T-helper 17 cell (primary cell): ENCODE measurements around the gene PLA2G4D. TPM values are rescaled to one million over a fixed set of nuclear protein-coding genes. Genes with fewer than 3 reads are reported as not detected.
A peak's percentile ranks its signal among the peaks of the same experiment; 100 is the strongest.

ENCODE experiments used
- ATAC-seq: fragments of 150-1000 bp; cut with Tn5 transposase; 2 replicates; pipeline ENCODE4 v1.10.0; 2021; ENCODE audit warnings: mild to moderate bottlenecking, moderate library complexity
- DNase-seq, 3 donors: peaks; one replicate each; pipeline versions ENCODE4 v3.0.0 to v3.0.0-alpha.2; 2020 to 2021
- H3K9me3 ChIP-seq: one replicate; pipeline ENCODE4 v1.7.0; 2013; ENCODE audit warnings: low read length, mild to moderate bottlenecking; ENCODE audit not compliant: control insufficient read depth, poor library complexity, severe bottlenecking
- H3K27ac Mint-ChIP-seq: one replicate; pipeline ENCODE4 v1.8.0; 2022; ENCODE audit warnings: mild to moderate bottlenecking, moderate library complexity, mixed read lengths
- H3K27me3 Mint-ChIP-seq: one replicate; pipeline ENCODE4 v1.8.0; 2022; ENCODE audit warnings: mixed read lengths
- H3K36me3 Mint-ChIP-seq: one replicate; pipeline ENCODE4 v1.8.0; 2022; ENCODE audit warnings: low read depth, mixed read lengths
- H3K4me1 Mint-ChIP-seq: one replicate; pipeline ENCODE4 v1.8.0; 2022; ENCODE audit warnings: mild to moderate bottlenecking, mixed read lengths
- H3K4me3 Mint-ChIP-seq: one replicate; pipeline ENCODE4 v1.8.0; 2022; ENCODE audit warnings: mild to moderate bottlenecking, moderate library complexity, mixed read lengths
- total RNA-seq, 4 donors: library from RNA in 2 of 4; stranded (reverse) in 2 of 4; gene quantifications; one replicate each; pipeline ENCODE4 v1.2.3 and lab custom pipeline; 2022 to 2026

Gene PLA2G4D
- total RNA-seq, 2 donors from 2014 or later = not detected

GRCh38 chr15:42059661-42060476 is 34.5 kb downstream of the PLA2G4D start:
- Mint-ChIP-seq H3K27me3 (peaks cover 59% of the 10 kb centered on the region), H3K27ac (no peak overlapping the region), H3K36me3 (peaks cover 3% of the 10 kb centered on the region), H3K4me3 (no peak overlapping the region), H3K4me1 (peaks cover 15% of the 10 kb centered on the region)
- peak; percentile 55 to 66 (median 57) for DNase-seq
- H3K9me3 ChIP-seq = no peaks in the 10 kb centered on the region
- peak; percentile 49 for ATAC-seq

GRCh38 chr15:42058791-42059190 is 35.6 kb downstream of the PLA2G4D start:
- peaks cover 53% of the 10 kb centered on the region for H3K27me3 Mint-ChIP-seq
- H3K9me3 ChIP-seq = no peaks in the 10 kb centered on the region
- peaks cover 3% of the 10 kb centered on the region for H3K36me3 Mint-ChIP-seq
- DNase-seq = no peak
- H3K27ac Mint-ChIP-seq = no peak overlapping the region
- H3K4me3 Mint-ChIP-seq = no peak overlapping the region
- ATAC-seq = no peak
- H3K4me1 Mint-ChIP-seq = peaks cover 13% of the 10 kb centered on the region

- Mint-ChIP-seq H3K27me3 (peaks cover 52% of the 10 kb centered on the region), H3K4me1 (peaks cover 13% of the 10 kb centered on the region), H3K27ac (peak overlapping the region; percentile 60), H3K36me3 (peaks cover 3% of the 10 kb centered on the region), H3K4me3 (peak overlapping the region; percentile 15)
- H3K9me3 ChIP-seq = no peaks in the 10 kb centered on the region
- ATAC-seq (no peak), DNase-seq (no peak)
These were observed 36.3 kb downstream of the PLA2G4D start for GRCh38 chr15:42057799-42058646.

- Mint-ChIP-seq H3K4me1 (peaks cover 13% of the 10 kb centered on the region), H3K36me3 (peaks cover 3% of the 10 kb centered on the region), H3K4me3 (peak overlapping the region; percentile 65), H3K27me3 (peaks cover 57% of the 10 kb centered on the region), H3K27ac (peak overlapping the region; percentile 66)
- DNase-seq (peak; percentile 13 to 45 (median 40)), ATAC-seq (peak; percentile 83)
- no peaks in the 10 kb centered on the region for H3K9me3 ChIP-seq
These were observed 37.2 kb downstream of the PLA2G4D start for GRCh38 chr15:42056934-42057798.

GRCh38 chr15:42053914-42054313 is 40.4 kb downstream of the PLA2G4D start:
- no peaks in the 10 kb centered on the region for H3K9me3 ChIP-seq
- no peak for DNase-seq
- no peak overlapping the region for H3K27ac Mint-ChIP-seq
- no peak for ATAC-seq
- H3K27me3 Mint-ChIP-seq = peaks cover 75% of the 10 kb centered on the region
- peaks cover 3% of the 10 kb centered on the region for H3K36me3 Mint-ChIP-seq
- no peak overlapping the region for H3K4me3 Mint-ChIP-seq
- H3K4me1 Mint-ChIP-seq = peaks cover 10% of the 10 kb centered on the region

- Mint-ChIP-seq H3K27ac (no peak overlapping the region), H3K27me3 (peaks cover 71% of the 10 kb centered on the region), H3K4me3 (no peak overlapping the region), H3K36me3 (peaks cover 3% of the 10 kb centered on the region), H3K4me1 (peaks cover 10% of the 10 kb centered on the region)
- ATAC-seq (no peak), DNase-seq (no peak)
- H3K9me3 ChIP-seq = no peaks in the 10 kb centered on the region
These were observed 41.4 kb downstream of the PLA2G4D start for GRCh38 chr15:42053010-42053409.

- Mint-ChIP-seq H3K27ac (no peak overlapping the region), H3K4me3 (no peak overlapping the region), H3K4me1 (no peaks in the 10 kb centered on the region), H3K36me3 (peaks cover 2% of the 10 kb centered on the region), H3K27me3 (peaks cover 60% of the 10 kb centered on the region)
- no peak for DNase-seq
- no peak for ATAC-seq
- H3K9me3 ChIP-seq = no peaks in the 10 kb centered on the region
These were observed 43.7 kb downstream of the PLA2G4D start for GRCh38 chr15:42050484-42051255.

GRCh38 chr15:42048821-42049200 is 45.6 kb downstream of the PLA2G4D start:
- ATAC-seq (no peak), DNase-seq (no peak)
- peaks cover 2% of the 10 kb centered on the region for H3K36me3 Mint-ChIP-seq
- no peak overlapping the region for H3K27ac Mint-ChIP-seq
- H3K4me1 Mint-ChIP-seq = peaks cover 7% of the 10 kb centered on the region
- peaks cover 69% of the 10 kb centered on the region for H3K27me3 Mint-ChIP-seq
- no peaks in the 10 kb centered on the region for H3K9me3 ChIP-seq
- no peak overlapping the region for H3K4me3 Mint-ChIP-seq

GRCh38 chr15:42048080-42048820 is 46.1 kb downstream of the PLA2G4D start:
- no peak overlapping the region for H3K27ac Mint-ChIP-seq
- no peak for DNase-seq
- H3K36me3 Mint-ChIP-seq = peaks cover 2% of the 10 kb centered on the region
- ATAC-seq = no peak
- H3K4me1 Mint-ChIP-seq = peaks cover 7% of the 10 kb centered on the region
- peaks cover 66% of the 10 kb centered on the region for H3K27me3 Mint-ChIP-seq
- no peaks in the 10 kb centered on the region for H3K9me3 ChIP-seq
- no peak overlapping the region for H3K4me3 Mint-ChIP-seq

GRCh38 chr15:42046597-42046996 is 47.8 kb downstream of the PLA2G4D start:
- Mint-ChIP-seq H3K4me1 (peaks cover 7% of the 10 kb centered on the region), H3K36me3 (peaks cover 2% of the 10 kb centered on the region), H3K4me3 (no peak overlapping the region), H3K27ac (no peak overlapping the region), H3K27me3 (peaks cover 53% of the 10 kb centered on the region)
- no peak for DNase-seq
- no peaks in the 10 kb centered on the region for H3K9me3 ChIP-seq
- no peak for ATAC-seq

- no peaks in the 10 kb centered on the region for H3K9me3 ChIP-seq
- Mint-ChIP-seq H3K4me3 (no peak overlapping the region), H3K27ac (no peak overlapping the region), H3K36me3 (peaks cover 2% of the 10 kb centered on the region), H3K27me3 (peaks cover 53% of the 10 kb centered on the region), H3K4me1 (peaks cover 7% of the 10 kb centered on the region)
- no peak for DNase-seq
- ATAC-seq = no peak
These were observed 49.1 kb downstream of the PLA2G4D start for GRCh38 chr15:42045211-42045615.
